Common myeloid progenitor, CD34-positive (primary cell): ENCODE results near the gene CDHR3.

Source experiments
- CTCF ChIA-PET: fragments of 350-600 bp; sonication (Branson Sonifier 250); formaldehyde crosslinking; loops from one replicate; lab custom pipeline; 2021; ENCODE audit warnings: antibody characterized with exemption; lab: Charles Lee
- POLR2A ChIA-PET: fragments of 350-600 bp; sonication (Branson Sonifier 250); formaldehyde crosslinking; loops from one replicate; lab custom pipeline; 2021; ENCODE audit warnings: antibody characterized with exemption; lab: Charles Lee
- DNase-seq, 3 donors: peaks; one replicate each; pipeline versions ENCODE4 v3.0.0 to v3.0.0-alpha.2; 2013
- H3K27ac ChIP-seq, 2 experiments: 1 replicate in 1 of 2; 2 replicates in 1 of 2; pipeline ENCODE4 v1.7.0; 2013; ENCODE audit warnings: inconsistent platforms in 2 of 2, low read length in 2 of 2, mild to moderate bottlenecking in 2 of 2, low read depth in 1 of 2, moderate library complexity in 1 of 2; ENCODE audit not compliant: severe bottlenecking in 2 of 2, insufficient read depth in 1 of 2, poor library complexity in 1 of 2
- H3K27me3 ChIP-seq, 5 experiments: replicated peaks in 2 of 5; 1 replicate in 3 of 5; 2 replicates in 2 of 5; pipeline versions ENCODE4 v1.6.1 to v1.7.0; 2013; ENCODE audit warnings: low read length in 4 of 5, mild to moderate bottlenecking in 2 of 5, moderate library complexity in 2 of 5, inconsistent platforms in 1 of 5; ENCODE audit not compliant: insufficient read depth in 5 of 5, control insufficient read depth in 4 of 5
- H3K36me3 ChIP-seq, 4 experiments: 1 replicate in 2 of 4; 2 replicates in 2 of 4; pipeline versions ENCODE4 v1.6.1 to v1.7.0; 2013; ENCODE audit warnings: low read length in 3 of 4, control low read depth in 1 of 4, mild to moderate bottlenecking in 1 of 4; ENCODE audit not compliant: control insufficient read depth in 4 of 4, insufficient read depth in 4 of 4
- H3K4me1 ChIP-seq, 4 experiments: 1 replicate in 3 of 4; 2 replicates in 1 of 4; pipeline versions ENCODE4 v1.6.1 to v1.7.1; 2013; ENCODE audit warnings: low read length in 3 of 4, mild to moderate bottlenecking in 3 of 4, control low read depth in 1 of 4, inconsistent platforms in 1 of 4, moderate library complexity in 1 of 4; ENCODE audit not compliant: control insufficient read depth in 4 of 4, insufficient read depth in 4 of 4; ENCODE audit errors: control extremely low read depth in 1 of 4
- H3K4me3 ChIP-seq, 7 experiments: 1 replicate in 4 of 7; 2 replicates in 3 of 7; pipeline versions ENCODE4 v1.5.1 to v1.7.0; 2013; ENCODE audit warnings: mild to moderate bottlenecking in 7 of 7, low read length in 6 of 7, moderate library complexity in 6 of 7, inconsistent platforms in 2 of 7, low read depth in 2 of 7, control low read depth in 1 of 7; ENCODE audit not compliant: insufficient read depth in 4 of 7, control insufficient read depth in 1 of 7; ENCODE audit errors: extremely low read depth in 1 of 7
- H3K9me3 ChIP-seq, 5 experiments: 1 replicate in 4 of 5; 2 replicates in 1 of 5; pipeline versions ENCODE4 v1.6.1 to v1.7.1; 2013; ENCODE audit warnings: low read length in 4 of 5, mild to moderate bottlenecking in 2 of 5, inconsistent platforms in 1 of 5, low read depth in 1 of 5, moderate library complexity in 1 of 5; ENCODE audit not compliant: control insufficient read depth in 4 of 5, insufficient read depth in 2 of 5; ENCODE audit errors: control extremely low read depth in 1 of 5
- WGBS: methylation state at CpG from one replicate; pipeline ENCODE4 v1.1.5; 2013; ENCODE audit not compliant: insufficient coverage; 5-methylcytosine and 5-hydroxymethylcytosine counted together

The CDHR3 gene

GRCh38 chr7:106036004-106036403 is 72.9 kb downstream of the CDHR3 start:
- DNase-seq: no peak
- no peak overlapping the region for H3K4me3 ChIP-seq
- peaks cover 0 to 52% (median 21%) of the 10 kb centered on the region in 5 experiments for H3K27me3 ChIP-seq
- POLR2A ChIA-PET: interaction anchor here (1.0 kb wide), 1 partner anchor 13 kb away, joined by 4 read pairs; no protein-coding TSS in a partner anchor
- peaks cover 0 to 5% (median 4%) of the 10 kb centered on the region in 5 experiments for H3K9me3 ChIP-seq
- H3K4me1 ChIP-seq: peaks cover 0 to 8% (median 6%) of the 10 kb centered on the region in 4 experiments
- CTCF ChIA-PET: interaction anchor here (1.0 to 3.2 kb wide), 5 partner anchors 12 to 275 kb away, joined by 3 to 12 read pairs (median 5); no protein-coding TSS in a partner anchor
- no peaks in the 10 kb centered on the region for H3K36me3 ChIP-seq
- no peak overlapping the region for H3K27ac ChIP-seq
- 95% methylated on average over 4 of the region's 6 CpGs for WGBS

GRCh38 chr7:106037489-106038176 is 74.6 kb downstream of the CDHR3 start:
- DNase-seq: no peak
- POLR2A ChIA-PET: no interaction called here
- WGBS: 100% methylated on average over 2 of the region's 7 CpGs
- H3K4me3 ChIP-seq: no peak overlapping the region
- CTCF ChIA-PET: interaction anchor here (0.9 to 3.2 kb wide), 8 partner anchors 9 to 277 kb away, joined by 3 to 12 read pairs (median 4); no protein-coding TSS in a partner anchor
- H3K9me3 ChIP-seq: peaks cover 0 to 5% (median 4%) of the 10 kb centered on the region in 5 experiments
- H3K27me3 ChIP-seq: peaks cover 0 to 44% (median 22%) of the 10 kb centered on the region in 5 experiments
- H3K36me3 ChIP-seq: no peaks in the 10 kb centered on the region
- H3K27ac ChIP-seq: no peak overlapping the region
- H3K4me1 ChIP-seq: peaks cover 0 to 4% (median 3%) of the 10 kb centered on the region in 4 experiments

GRCh38 chr7:106038289-106038688 is 75.2 kb downstream of the CDHR3 start:
- Histone ChIP-seq H3K9me3 (peaks cover 0 to 5% (median 4%) of the 10 kb centered on the region in 5 experiments), H3K4me1 (peaks cover 0 to 5% (median 4%) of the 10 kb centered on the region in 4 experiments), H3K36me3 (no peaks in the 10 kb centered on the region), H3K27me3 (peaks cover 0 to 38% (median 17%) of the 10 kb centered on the region in 5 experiments), H3K27ac (no peak overlapping the region), H3K4me3 (no peak overlapping the region)
- 97% methylated on average over 5 of the region's 5 CpGs for whole genome bisulfite sequencing
- CTCF ChIA-PET: interaction anchor here (0.9 to 4.5 kb wide), 8 partner anchors 10 to 386 kb away, joined by 3 to 21 read pairs (median 4); no protein-coding TSS in a partner anchor
- DNase-seq: no peak
- POLR2A ChIA-PET: no interaction called here

- POLR2A ChIA-PET: no interaction called here
- no peak overlapping the region for H3K27ac ChIP-seq
- H3K4me3 ChIP-seq: no peak overlapping the region
- H3K36me3 ChIP-seq: no peaks in the 10 kb centered on the region
- CTCF ChIA-PET: interaction anchor here (1.1 to 4.5 kb wide), 5 partner anchors 9 to 386 kb away, joined by 3 to 21 read pairs (median 3); no protein-coding TSS in a partner anchor
- peaks cover 0 to 5% (median 4%) of the 10 kb centered on the region in 4 experiments for H3K4me1 ChIP-seq
- H3K9me3 ChIP-seq: peaks cover 0 to 2% (median under 1%) of the 10 kb centered on the region in 5 experiments
- DNase-seq: no peak
- H3K27me3 ChIP-seq: peaks cover 0 to 31% (median 13%) of the 10 kb centered on the region in 5 experiments
- 92% methylated on average over 12 of the region's 12 CpGs for WGBS
Observed at GRCh38 chr7:106038916-106039315, 75.9 kb downstream of the CDHR3 start.

- H3K36me3 ChIP-seq: no peaks in the 10 kb centered on the region
- CTCF ChIA-PET: interaction anchor here (1.1 to 5.8 kb wide), 8 partner anchors 9 to 638 kb away, joined by 3 to 53 read pairs (median 13); no protein-coding TSS in a partner anchor
- H3K4me3 ChIP-seq: no peak overlapping the region
- peaks cover 0 to 26% (median 10%) of the 10 kb centered on the region in 5 experiments for H3K27me3 ChIP-seq
- H3K27ac ChIP-seq: no peak overlapping the region
- no peak for DNase-seq
- POLR2A ChIA-PET: interaction anchor here (0.6 kb wide), 1 partner anchor 140 kb away, joined by 4 read pairs; no protein-coding TSS in a partner anchor
- H3K9me3 ChIP-seq: no peaks in the 10 kb centered on the region
- WGBS: 97% methylated on average over 11 of the region's 13 CpGs
- H3K4me1 ChIP-seq: peaks cover 0 to 5% (median 4%) of the 10 kb centered on the region in 4 experiments
Observed at GRCh38 chr7:106039486-106040060, 76.5 kb downstream of the CDHR3 start.

- POLR2A ChIA-PET: no interaction called here
- peak; percentile 54 to 69 (median 68) for DNase-seq
- WGBS: 43% methylated on average over 5 of the region's 6 CpGs
- Histone ChIP-seq H3K4me3 (no peak overlapping the region), H3K27ac (no peak overlapping the region), H3K9me3 (no peaks in the 10 kb centered on the region), H3K27me3 (peaks cover 0 to 26% (median 16%) of the 10 kb centered on the region in 5 experiments), H3K4me1 (peaks cover 0 to 5% (median 4%) of the 10 kb centered on the region in 4 experiments), H3K36me3 (no peaks in the 10 kb centered on the region)
- CTCF ChIA-PET: interaction anchor here (0.8 to 5.8 kb wide), 19 partner anchors 8 to 640 kb away, joined by 3 to 53 read pairs (median 5); no protein-coding TSS in a partner anchor
Observed at GRCh38 chr7:106041140-106041717, 78.2 kb downstream of the CDHR3 start.
